HFF-Myc (cell line): ENCODE data around the gene FOXP1.

Experiments
- DNase-seq: peaks from one replicate; pipeline ENCODE4 v3.0.0-alpha.2; 2011; ENCODE audit warnings: low read depth; ENCODE audit errors: extremely low read depth
- H3K4me3 ChIP-seq: replicated peaks from 2 replicates; pipeline ENCODE4 v1.5.1; 2011; ENCODE audit warnings: low read depth, mild to moderate bottlenecking, control low read depth, low read length
- TF ChIP-seq, protein P1 (sequence below): IDR thresholded peaks from 2 replicates; pipeline ENCODE4 v1.5.1; 2012; ENCODE audit warnings: mild to moderate bottlenecking, low read depth, low read length, control low read depth; ENCODE audit errors: missing control alignments

The FOXP1 gene

DNA sequence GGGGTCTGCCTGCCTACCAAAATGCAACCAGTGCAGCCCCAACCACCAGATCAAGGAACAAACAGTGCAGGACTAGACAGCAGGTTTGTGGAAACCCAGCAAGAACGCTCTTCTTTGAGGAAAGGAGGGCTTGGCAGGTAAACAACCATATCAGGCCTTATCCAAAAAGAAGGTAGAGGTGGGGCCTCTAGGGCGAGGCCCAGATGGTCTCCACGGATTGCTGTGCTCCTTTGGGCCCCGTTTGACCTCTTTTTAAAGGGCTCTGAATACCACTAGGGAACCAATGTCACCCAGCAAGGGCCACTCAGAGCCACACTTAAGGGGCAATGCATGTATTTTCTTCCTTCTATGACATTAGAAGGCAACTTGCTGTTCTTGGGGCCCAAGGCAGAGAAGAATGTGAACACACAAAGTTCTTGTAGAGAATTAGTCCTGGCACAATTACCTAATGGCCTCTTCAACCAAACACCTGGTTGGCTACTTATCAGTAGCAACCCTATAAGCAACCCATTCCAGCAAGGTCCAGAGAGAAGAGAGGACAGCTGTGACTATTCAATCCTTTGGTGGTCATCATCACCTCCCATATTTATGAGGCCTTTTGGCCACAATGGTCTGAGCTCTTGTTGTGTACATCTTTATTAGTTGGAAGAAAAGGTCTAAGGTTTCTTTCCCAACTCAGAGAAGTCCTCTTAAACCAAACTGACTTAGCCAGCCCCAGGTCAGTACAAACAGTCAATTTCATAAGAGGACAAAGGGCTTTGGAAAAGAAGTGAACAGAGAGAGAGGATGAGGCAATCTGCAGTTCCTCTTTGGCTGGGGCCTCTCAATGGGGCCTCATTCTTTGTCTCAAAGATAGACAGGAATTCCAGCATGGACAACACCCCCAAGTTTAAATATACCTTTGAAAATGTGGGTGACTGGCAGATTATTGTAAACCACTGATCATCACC, 36.0 kb downstream of the FOXP1 start:
- no peak overlapping the region for H3K4me3 ChIP-seq
- no peak for DNase-seq
- TF ChIP-seq, protein P1, sequence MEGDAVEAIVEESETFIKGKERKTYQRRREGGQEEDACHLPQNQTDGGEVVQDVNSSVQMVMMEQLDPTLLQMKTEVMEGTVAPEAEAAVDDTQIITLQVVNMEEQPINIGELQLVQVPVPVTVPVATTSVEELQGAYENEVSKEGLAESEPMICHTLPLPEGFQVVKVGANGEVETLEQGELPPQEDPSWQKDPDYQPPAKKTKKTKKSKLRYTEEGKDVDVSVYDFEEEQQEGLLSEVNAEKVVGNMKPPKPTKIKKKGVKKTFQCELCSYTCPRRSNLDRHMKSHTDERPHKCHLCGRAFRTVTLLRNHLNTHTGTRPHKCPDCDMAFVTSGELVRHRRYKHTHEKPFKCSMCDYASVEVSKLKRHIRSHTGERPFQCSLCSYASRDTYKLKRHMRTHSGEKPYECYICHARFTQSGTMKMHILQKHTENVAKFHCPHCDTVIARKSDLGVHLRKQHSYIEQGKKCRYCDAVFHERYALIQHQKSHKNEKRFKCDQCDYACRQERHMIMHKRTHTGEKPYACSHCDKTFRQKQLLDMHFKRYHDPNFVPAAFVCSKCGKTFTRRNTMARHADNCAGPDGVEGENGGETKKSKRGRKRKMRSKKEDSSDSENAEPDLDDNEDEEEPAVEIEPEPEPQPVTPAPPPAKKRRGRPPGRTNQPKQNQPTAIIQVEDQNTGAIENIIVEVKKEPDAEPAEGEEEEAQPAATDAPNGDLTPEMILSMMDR: no peak

DNA sequence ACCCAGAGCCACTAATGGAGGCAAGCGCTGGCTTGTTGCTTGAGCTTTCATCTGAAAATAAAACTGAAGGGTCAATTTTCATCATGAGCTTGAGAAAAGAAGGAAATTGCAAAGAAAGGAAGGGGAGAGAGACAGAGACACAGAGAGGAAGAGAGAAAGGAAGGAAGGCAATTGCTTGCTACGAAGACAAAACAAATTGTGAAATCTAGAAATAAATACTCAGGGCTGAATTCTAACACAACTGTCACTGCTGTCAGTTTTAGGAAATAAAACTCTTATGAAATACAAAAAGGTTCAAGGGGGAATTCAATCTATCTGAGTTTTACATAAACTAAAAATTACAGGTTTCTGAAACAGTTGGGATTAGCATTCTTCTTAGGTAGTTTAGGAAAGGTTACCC, 36.7 kb downstream of the FOXP1 start:
- TF ChIP-seq, protein P1: no peak
- H3K4me3 ChIP-seq: no peak overlapping the region
- no peak for DNase-seq

GRCh38 chr3:71545330-71545729, 38.2 kb downstream of the FOXP1 start:
- H3K4me3 ChIP-seq: no peak overlapping the region
- TF ChIP-seq, protein P1: no peak
- DNase-seq: no peak

DNA sequence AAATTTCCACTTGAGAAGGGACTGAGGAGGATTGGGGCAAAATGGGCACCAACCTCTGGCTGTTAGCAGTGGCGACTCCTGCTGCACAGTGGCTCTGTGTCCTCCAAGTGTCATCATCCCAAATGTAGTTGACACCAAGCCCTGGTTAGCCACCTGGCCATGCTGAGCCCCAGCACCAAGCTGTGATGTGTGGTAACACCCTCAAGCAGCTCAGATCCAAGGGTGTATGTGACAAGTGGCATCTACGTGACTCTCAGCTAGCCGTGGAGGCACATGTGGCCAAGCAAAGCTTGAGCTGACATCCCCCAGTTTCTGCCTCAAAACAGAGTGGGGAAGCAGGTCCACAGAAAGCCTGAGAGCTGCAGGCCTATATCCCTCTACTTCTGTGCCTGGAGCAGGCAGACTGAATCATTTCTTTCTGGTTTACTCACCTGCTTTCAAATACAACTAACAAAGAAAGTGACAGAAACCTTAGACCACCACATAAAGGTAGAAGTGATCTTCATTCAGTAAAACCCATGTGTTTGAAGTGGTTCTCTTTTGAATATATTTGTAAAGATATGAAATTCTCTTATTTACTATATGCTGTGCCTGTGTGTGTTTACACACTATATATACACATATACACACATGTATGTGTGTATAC, 40.0 kb downstream of the FOXP1 start:
- no peak overlapping the region for H3K4me3 ChIP-seq
- TF ChIP-seq, protein P1: no peak
- no peak for DNase-seq

DNA sequence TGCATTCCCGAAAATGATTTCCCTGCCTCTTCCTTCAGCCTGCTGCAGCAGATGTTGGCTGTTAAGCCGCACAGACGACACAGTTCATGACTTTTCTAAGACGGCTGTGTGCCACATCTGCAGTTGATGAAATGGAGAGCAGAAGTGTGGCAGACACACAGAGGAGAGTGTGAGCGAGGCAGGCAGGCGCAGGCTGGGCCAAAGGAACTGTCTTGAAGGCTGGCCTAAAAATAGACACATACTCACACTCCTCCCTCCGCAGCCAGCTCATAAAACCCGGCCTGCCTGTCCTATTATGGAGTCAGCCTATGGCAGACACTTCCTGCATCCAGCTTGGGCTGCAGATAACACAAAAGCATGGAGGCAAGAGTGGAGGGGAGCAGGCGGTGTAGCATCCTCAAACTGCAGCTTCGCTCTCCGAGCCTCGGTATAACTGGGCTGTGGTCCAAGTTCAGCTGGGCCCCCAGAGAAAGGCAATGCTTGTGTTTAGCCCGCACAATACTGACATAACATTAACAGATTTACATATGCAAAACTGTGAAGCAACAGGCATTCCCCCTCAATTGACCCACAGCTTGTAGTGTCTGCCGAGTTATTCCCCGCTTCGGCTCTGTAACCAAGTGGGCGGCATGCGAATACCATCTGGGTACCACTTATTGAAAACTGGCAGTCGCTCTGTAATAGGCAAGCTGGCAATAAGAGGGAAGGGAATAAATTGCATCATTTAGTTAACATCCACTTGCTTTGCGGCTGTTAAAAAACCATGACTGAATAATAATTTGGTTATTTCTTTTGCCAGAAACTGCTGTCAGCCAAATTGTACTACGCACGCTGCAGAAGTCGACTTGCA, 40.8 kb downstream of the FOXP1 start:
- DNase-seq: peak; percentile 96
- TF ChIP-seq, protein P1: no peak
- H3K4me3 ChIP-seq: peak overlapping the region; percentile 26

- TF ChIP-seq, protein P1: no peak
- no peak for DNase-seq
- H3K4me3 ChIP-seq: no peak overlapping the region
Observed at GRCh38 chr3:71541313-71541712, 42.2 kb downstream of the FOXP1 start.
